HUES6 (cell line): Measurements from ENCODE around the gene GNA12.
"Not testable (repeated sequence)": the region's sequence is repeated elsewhere in the genome, so short reads cannot be mapped to it uniquely, and the experiment has no call there.

Source experiments
- H3K27ac ChIP-seq: 2 replicates; pipeline ENCODE4 v1.7.0; 2013; ENCODE audit warnings: low read depth, mild to moderate bottlenecking, low read length, inconsistent platforms
- H3K27me3 ChIP-seq: 2 replicates; pipeline ENCODE4 v1.6.1; 2013; ENCODE audit warnings: low read length; ENCODE audit not compliant: control insufficient read depth, insufficient read depth
- H3K36me3 ChIP-seq: 2 replicates; pipeline ENCODE4 v1.6.1; 2013; ENCODE audit warnings: low read length; ENCODE audit not compliant: control insufficient read depth, insufficient read depth
- H3K4me1 ChIP-seq: 2 replicates; pipeline ENCODE4 v1.6.1; 2013; ENCODE audit warnings: low read length; ENCODE audit not compliant: control insufficient read depth, insufficient read depth
- H3K4me3 ChIP-seq: 2 replicates; pipeline ENCODE4 v1.5.1; 2013; ENCODE audit warnings: low read depth, low read length
- H3K9ac ChIP-seq: one replicate; pipeline ENCODE4 v1.6.1; 2013; ENCODE audit warnings: mild to moderate bottlenecking, low read length
- H3K9me3 ChIP-seq: 2 replicates; pipeline ENCODE4 v1.6.1; 2013; ENCODE audit warnings: low read depth, low read length; ENCODE audit not compliant: control insufficient read depth, insufficient read depth

Gene GNA12

DNA sequence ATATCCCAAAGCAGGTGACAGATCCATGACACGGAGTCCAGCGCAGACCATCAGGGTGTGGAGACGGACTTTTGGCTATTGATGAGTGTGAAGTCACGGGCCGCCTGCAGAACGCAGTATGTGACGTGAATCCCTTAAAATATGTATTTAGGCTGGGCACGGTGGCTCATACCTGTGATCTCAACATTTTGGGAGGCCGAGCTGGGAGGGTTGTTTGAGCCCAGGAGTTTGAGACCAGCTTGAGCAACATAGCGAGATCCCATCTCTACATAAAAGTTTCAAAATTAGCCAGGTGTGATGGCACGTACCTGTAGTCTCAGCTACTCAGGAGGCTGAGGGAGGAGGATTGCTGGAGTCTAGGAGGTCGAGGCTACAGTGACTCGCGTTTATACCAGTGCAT lies 158.0 kb downstream of the GNA12 start:
- H3K27ac ChIP-seq: no peak overlapping the region

DNA sequence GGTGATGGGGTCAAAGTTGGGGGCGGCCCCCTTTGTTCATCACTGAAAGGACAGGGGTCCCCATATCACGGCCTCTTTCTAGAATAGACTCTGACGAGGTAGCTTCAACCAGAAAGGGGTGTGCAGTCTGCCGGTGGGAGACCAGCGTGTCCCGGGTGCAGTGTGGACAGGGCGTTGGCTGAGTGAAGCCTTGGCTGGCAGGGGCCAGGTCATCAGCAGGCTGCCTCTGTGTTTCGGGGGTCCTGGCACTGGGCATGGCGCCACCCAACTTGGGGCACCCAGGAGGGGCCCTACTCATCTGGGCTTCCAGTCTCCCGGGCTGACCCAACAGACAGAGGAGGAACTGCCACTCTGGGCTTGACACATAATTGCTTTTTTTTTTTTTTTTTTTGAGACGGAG lies 159.6 kb downstream of the GNA12 start:
- Histone ChIP-seq H3K27ac (no peak overlapping the region), H3K36me3 (no peaks in the 10 kb centered on the region), H3K4me1 (peaks cover 7% of the 10 kb centered on the region; the same call in 1 of the 2 replicates), H3K9me3 (no peaks in the 10 kb centered on the region), H3K4me3 (no peak overlapping the region), H3K27me3 (peaks cover 38% of the 10 kb centered on the region), H3K9ac (no peak overlapping the region)

More for the DNA sequence above, 158.0 kb downstream of the GNA12 start:
- no peaks in the 10 kb centered on the region for H3K36me3 ChIP-seq
- H3K9ac ChIP-seq: no peak overlapping the region
- H3K4me1 ChIP-seq: peaks cover 12% of the 10 kb centered on the region; the same call in 1 of the 2 replicates
- H3K9me3 ChIP-seq: no peaks in the 10 kb centered on the region
- H3K27me3 ChIP-seq: peaks cover 50% of the 10 kb centered on the region
- no peak overlapping the region for H3K4me3 ChIP-seq

DNA sequence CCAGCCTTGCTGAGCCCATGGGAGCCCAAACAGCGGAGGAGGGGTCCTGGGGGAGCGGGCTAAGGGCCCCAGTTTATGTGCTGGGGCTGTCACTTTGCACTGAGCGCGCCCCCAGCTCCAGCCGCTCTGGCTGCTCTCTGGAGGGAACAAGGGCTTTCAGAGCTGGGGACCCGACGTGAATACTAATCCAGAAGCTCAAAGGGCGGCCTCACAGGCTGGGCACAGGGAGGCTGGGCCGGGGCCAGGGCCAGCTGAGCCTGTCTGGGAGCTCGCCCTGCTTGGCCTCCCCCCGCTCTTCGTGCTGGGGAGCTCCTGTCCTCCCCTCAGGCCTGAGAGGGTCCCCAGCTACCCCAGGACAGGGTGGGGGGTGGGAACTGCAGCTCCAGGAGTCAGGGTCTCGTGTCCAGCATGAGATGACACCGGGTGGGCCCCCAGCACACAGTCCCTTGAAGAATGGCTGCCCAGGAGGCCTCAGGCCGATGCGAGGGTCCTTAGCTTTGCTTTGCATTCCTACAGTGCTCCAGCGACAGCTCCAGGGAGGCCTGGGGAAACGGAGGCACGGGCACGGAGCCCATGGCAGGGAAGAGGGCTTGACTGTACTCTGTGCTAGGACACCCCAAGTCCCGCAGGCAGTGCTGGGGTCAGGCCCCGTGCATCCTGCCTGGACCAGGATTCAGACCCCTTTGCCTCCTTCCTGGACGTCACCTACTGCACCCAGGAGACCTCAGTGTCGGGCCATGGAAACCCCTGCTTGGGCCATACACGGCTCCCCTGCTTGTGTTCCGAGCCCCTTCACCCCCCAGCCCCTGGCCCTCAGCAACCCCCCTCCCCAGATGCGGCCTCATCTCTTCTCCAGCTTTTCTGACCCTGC lies 161.9 kb downstream of the GNA12 start:
- Histone ChIP-seq H3K27me3 (peaks cover 15% of the 10 kb centered on the region), H3K9ac (no peak overlapping the region), H3K4me3 (no peak overlapping the region), H3K27ac (no peak overlapping the region), H3K36me3 (no peaks in the 10 kb centered on the region), H3K4me1 (no peaks in the 10 kb centered on the region), H3K9me3 (no peaks in the 10 kb centered on the region)

GRCh38 chr7:2680792-2681490 lies 163.2 kb downstream of the GNA12 start:
- no peak overlapping the region for H3K27ac ChIP-seq
- H3K4me3 ChIP-seq: no peak overlapping the region
- H3K36me3 ChIP-seq: no peaks in the 10 kb centered on the region
- no peaks in the 10 kb centered on the region for H3K4me1 ChIP-seq
- H3K9me3 ChIP-seq: no peaks in the 10 kb centered on the region
- no peak overlapping the region for H3K9ac ChIP-seq
- H3K27me3 ChIP-seq: peaks cover 5% of the 10 kb centered on the region; the same call in 1 of the 2 replicates

GRCh38 chr7:2680256-2680655 lies 163.9 kb downstream of the GNA12 start:
- H3K27me3 ChIP-seq: peaks cover 2% of the 10 kb centered on the region; the same call in 1 of the 2 replicates
- no peaks in the 10 kb centered on the region; the same call in 1 of the 2 replicates for H3K9me3 ChIP-seq
- H3K9ac ChIP-seq: no peak overlapping the region
- no peak overlapping the region for H3K4me3 ChIP-seq
- no peak overlapping the region for H3K27ac ChIP-seq
- no peaks in the 10 kb centered on the region for H3K36me3 ChIP-seq
- H3K4me1 ChIP-seq: no peaks in the 10 kb centered on the region

DNA sequence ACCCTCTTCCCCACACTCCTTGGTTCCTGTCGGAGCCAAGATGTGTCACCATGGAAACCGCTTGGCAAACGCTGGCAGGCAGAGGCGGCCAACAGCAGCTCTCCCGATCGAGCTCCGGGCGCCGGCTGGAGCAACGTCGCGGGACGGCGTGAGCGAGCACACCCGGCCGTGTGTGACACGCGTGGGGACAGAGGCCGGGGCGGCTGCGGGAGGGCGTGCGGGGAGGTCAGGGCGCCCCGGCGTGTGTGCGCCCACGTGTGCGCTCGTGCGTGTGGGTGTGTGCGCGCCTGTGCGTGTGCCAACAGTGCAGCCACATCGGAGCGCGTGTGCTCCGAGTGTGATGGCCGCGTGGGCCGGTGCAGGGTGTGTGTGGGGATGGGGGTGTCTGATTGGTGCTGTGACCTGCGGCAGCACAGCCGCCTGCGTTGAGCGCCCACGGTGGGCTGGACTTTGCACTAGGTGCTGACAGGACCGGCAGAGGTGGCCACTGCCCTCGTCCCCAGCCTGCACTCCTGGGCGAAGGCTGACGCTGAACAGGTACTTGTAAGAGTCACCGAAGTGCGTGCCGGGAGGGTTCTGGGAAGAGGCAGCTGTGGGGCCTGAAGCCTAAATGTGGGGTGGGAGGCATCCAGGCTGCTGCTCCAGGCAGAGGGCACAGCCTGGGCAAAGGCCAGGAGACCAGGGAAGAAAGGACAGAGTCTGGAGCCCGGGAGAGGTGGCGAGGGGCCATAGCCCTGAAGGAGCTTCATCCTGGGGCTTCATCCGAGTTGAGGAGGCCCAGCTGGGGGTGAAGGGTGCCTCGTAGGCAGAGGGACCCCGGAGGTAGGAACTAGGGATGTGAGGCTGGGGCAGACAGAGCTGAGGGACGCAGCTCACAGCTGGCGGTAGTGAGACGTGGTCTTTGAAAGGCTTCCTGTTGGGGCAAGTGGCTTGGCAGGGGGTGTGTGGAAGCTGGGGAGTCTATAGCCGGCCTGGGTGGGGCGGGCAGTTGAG lies 164.7 kb downstream of the GNA12 start:
- not testable (repeated sequence) for H3K27ac ChIP-seq, H3K4me3 ChIP-seq, H3K9me3 ChIP-seq

DNA sequence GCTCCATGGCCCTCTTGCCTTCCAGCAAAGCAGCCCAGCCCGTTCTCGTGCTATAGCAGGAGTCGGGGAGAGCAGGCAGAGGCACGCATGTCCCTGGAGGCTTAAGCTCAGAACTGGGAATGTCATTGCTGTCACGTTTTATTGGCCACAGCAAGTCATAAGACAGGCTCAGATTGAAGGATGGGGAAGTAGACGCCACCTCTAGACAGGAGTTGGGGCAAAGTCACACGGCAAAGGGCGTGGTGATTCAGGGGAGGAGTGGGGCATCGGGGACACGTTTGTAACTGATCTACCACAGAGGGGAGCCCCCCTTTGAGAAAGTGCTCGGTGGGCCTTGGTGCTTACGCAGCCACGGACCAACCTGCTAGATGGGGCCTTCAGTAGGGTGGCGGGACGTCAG lies 165.7 kb downstream of the GNA12 start:
- H3K36me3 ChIP-seq, H3K4me1 ChIP-seq, H3K9me3 ChIP-seq, H3K9ac ChIP-seq, H3K4me3 ChIP-seq, H3K27me3 ChIP-seq, H3K27ac ChIP-seq: not testable (repeated sequence)

More for the DNA sequence above, 164.7 kb downstream of the GNA12 start:
- not testable (repeated sequence) for H3K9ac ChIP-seq, H3K36me3 ChIP-seq, H3K4me1 ChIP-seq, H3K27me3 ChIP-seq
